GDM1 (cell line): ENCODE measurements around the gene PTPN6.
"Not testable (repeated sequence)": the region's sequence is repeated elsewhere in the genome, so short reads cannot be mapped to it uniquely, and the experiment has no call there.

Experiments used
- DNase-seq: peaks from one replicate; lab custom pipeline; 2025; lab: John Stamatoyannopoulos, UW

The PTPN6 gene

GRCh38 chr12:6950811-6951540 is at the start of gene PTPN6:
PTPN6 (plus strand) TSS chr12:6951356; CDS start chr12:6951513, 157 bp downstream.
- peak; percentile 83 for DNase-seq

GRCh38 chr12:6902448-6902847 is 48.7 kb upstream of the PTPN6 start:
- DNase-seq, result no peak

GRCh38 chr12:6903722-6904121 is 47.4 kb upstream of the PTPN6 start:
- no peak for DNase-seq

GRCh38 chr12:6904280-6905276 is 46.6 kb upstream of the PTPN6 start, which contains the start of gene LRRC23:
LRRC23 (plus strand) TSS chr12:6904822; CDS start chr12:6905634, 812 bp downstream.
- DNase-seq, result peak; percentile 85

- DNase-seq, result no peak
Observed at GRCh38 chr12:6905414-6906040, 45.6 kb upstream of the PTPN6 start.

GRCh38 chr12:6908141-6908540 is 43.0 kb upstream of the PTPN6 start:
- DNase-seq, result not testable (repeated sequence)

GRCh38 chr12:6909421-6910145 is 41.6 kb upstream of the PTPN6 start:
- DNase-seq, result no peak

- DNase-seq, result no peak
Observed at GRCh38 chr12:6912164-6912935, 38.8 kb upstream of the PTPN6 start.

GRCh38 chr12:6914246-6914946 is 36.8 kb upstream of the PTPN6 start, which contains the start of gene ENO2:
ENO2 (plus strand) TSS chr12:6914580; CDS start chr12:6915833, 1,253 bp downstream.
- peak; percentile 44 for DNase-seq

GRCh38 chr12:6914947-6915788 is 36.0 kb upstream of the PTPN6 start:
- no peak for DNase-seq

- DNase-seq, result no peak
Observed at GRCh38 chr12:6915789-6916285, 35.3 kb upstream of the PTPN6 start.

- DNase-seq, result no peak
Observed at GRCh38 chr12:6916426-6917200, 34.5 kb upstream of the PTPN6 start.

GRCh38 chr12:6917491-6918231 is 33.5 kb upstream of the PTPN6 start:
- no peak for DNase-seq

- DNase-seq, result no peak
Observed at GRCh38 chr12:6919588-6919987, 31.6 kb upstream of the PTPN6 start.

- DNase-seq, result no peak
Observed at GRCh38 chr12:6921539-6921938, 29.6 kb upstream of the PTPN6 start.

GRCh38 chr12:6921996-6922946 is 28.9 kb upstream of the PTPN6 start:
- no peak for DNase-seq
